Choroid plexus epithelial cell (primary cell): ENCODE measurements around the gene NIFK.

Experiments
- DNase-seq: peaks from one replicate; pipeline ENCODE4 v3.0.0-alpha.2; 2010; ENCODE audit warnings: low read depth
- H3K4me3 ChIP-seq: 2 replicates; pipeline ENCODE4 v1.5.1; 2011; ENCODE audit warnings: low read depth, mild to moderate bottlenecking, control low read depth, low read length, moderate library complexity
- TF ChIP-seq, protein P1 (sequence below): conservative IDR thresholded peaks from 2 replicates; pipeline ENCODE4 v1.5.1; 2011; ENCODE audit warnings: low read depth, mild to moderate bottlenecking, control low read depth, inconsistent platforms, low read length, moderate library complexity

Gene NIFK

GRCh38 chr2:121736462-121737336 is at the start of gene NIFK:
TSS of gene NIFK (minus strand) at chr2:121736875. CDS start at chr2:121736850, 25 bp downstream.
- peak; percentile 98 for DNase-seq
- TF ChIP-seq, protein P1, sequence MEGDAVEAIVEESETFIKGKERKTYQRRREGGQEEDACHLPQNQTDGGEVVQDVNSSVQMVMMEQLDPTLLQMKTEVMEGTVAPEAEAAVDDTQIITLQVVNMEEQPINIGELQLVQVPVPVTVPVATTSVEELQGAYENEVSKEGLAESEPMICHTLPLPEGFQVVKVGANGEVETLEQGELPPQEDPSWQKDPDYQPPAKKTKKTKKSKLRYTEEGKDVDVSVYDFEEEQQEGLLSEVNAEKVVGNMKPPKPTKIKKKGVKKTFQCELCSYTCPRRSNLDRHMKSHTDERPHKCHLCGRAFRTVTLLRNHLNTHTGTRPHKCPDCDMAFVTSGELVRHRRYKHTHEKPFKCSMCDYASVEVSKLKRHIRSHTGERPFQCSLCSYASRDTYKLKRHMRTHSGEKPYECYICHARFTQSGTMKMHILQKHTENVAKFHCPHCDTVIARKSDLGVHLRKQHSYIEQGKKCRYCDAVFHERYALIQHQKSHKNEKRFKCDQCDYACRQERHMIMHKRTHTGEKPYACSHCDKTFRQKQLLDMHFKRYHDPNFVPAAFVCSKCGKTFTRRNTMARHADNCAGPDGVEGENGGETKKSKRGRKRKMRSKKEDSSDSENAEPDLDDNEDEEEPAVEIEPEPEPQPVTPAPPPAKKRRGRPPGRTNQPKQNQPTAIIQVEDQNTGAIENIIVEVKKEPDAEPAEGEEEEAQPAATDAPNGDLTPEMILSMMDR: no peak
- H3K4me3 ChIP-seq: peak within 1 kb of the TSS; percentile 97

GRCh38 chr2:121783180-121783579 is 46.5 kb upstream of the NIFK start:
- TF ChIP-seq, protein P1: no peak
- H3K4me3 ChIP-seq: no peak overlapping the region
- no peak for DNase-seq

DNA sequence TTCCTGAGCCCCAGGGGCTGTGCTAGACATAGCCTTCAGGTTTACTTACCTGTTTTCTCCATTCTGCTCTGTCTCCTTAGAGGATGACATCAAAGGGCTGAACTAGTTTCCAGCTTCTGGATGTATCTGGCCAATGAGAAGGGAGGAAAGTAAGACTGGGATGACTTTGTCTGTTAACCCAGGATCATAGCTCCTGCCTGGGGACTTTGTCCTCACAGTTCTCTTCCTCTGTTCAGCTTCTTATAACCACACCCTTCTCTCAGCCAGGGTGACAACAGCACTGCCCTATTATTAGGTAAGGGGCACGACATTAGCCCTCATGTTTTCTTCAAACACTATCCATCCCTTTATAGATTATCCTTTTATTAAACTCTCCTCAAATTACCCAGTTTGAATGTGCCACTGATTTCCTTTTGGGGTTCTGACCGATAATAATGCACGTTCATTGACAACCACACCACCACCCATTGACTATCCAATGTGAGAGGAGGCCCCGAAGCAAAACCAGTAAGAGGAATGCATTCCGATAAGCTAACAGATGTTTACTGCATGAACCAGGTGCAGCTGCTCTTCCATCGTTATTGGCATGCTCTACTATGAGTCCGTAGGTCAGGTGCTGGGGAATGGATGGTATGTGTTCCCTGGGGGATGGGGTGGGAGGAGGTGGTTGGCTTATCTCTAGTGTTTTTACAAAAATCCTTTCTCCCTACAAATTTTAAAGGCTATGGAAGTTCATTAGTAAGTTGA is 42.2 kb upstream of the NIFK start:
- no peak overlapping the region for H3K4me3 ChIP-seq
- DNase-seq: no peak
- TF ChIP-seq, protein P1: no peak

- TF ChIP-seq, protein P1: no peak
These were observed 41.0 kb upstream of the NIFK start for GRCh38 chr2:121777699-121778058.

GRCh38 chr2:121776885-121777698 is 40.4 kb upstream of the NIFK start:
- TF ChIP-seq, protein P1: no peak

More at GRCh38 chr2:121777699-121778058, 41.0 kb upstream of the NIFK start:
- DNase-seq: peak; percentile 69
- no peak overlapping the region for H3K4me3 ChIP-seq

GRCh38 chr2:121776361-121776760 is 39.7 kb upstream of the NIFK start:
- DNase-seq: no peak
- TF ChIP-seq, protein P1: no peak
- no peak overlapping the region for H3K4me3 ChIP-seq

More at GRCh38 chr2:121776885-121777698, 40.4 kb upstream of the NIFK start:
- DNase-seq: no peak
- no peak overlapping the region for H3K4me3 ChIP-seq
